Measurements from ENCODE around the gene ECE1.
"Not testable (repeated sequence)": the region's sequence is repeated elsewhere in the genome, so short reads cannot be mapped to it uniquely, and the experiment has no call there.

Gene ECE1

GRCh38 chr1:21289127-21289526 lies 1.1 kb downstream of the ECE1 start:
- Histone ChIP-seq H3K4me1 (ENCODE audit: control insufficient read depth, insufficient read depth, low read length) (peaks cover 43% of the 10 kb centered on the region), H3K9ac (ENCODE audit: low read length) (peak overlapping the region; percentile 40)

GRCh38 chr1:21287905-21288514 lies 2.3 kb downstream of the ECE1 start:
- H3K4me1 ChIP-seq (ENCODE audit: control insufficient read depth, insufficient read depth, low read length): peaks cover 32% of the 10 kb centered on the region
- H3K27ac ChIP-seq (ENCODE audit: low read depth, low read length): no peak overlapping the region

More at GRCh38 chr1:21289127-21289526, 1.1 kb downstream of the ECE1 start:
- peak overlapping the region; percentile 89 for H3K4me3 ChIP-seq (ENCODE audit: low read depth, low read length)
- no peak overlapping the region for H3K27ac ChIP-seq (ENCODE audit: low read depth, low read length)
- H3K27me3 ChIP-seq (ENCODE audit: control insufficient read depth, insufficient read depth, low read length): no peaks in the 10 kb centered on the region
- H3K36me3 ChIP-seq (ENCODE audit: control insufficient read depth, insufficient read depth, low read length): no peaks in the 10 kb centered on the region
- H3K9me3 ChIP-seq (ENCODE audit: control insufficient read depth, insufficient read depth, low read depth, low read length): no peaks in the 10 kb centered on the region

GRCh38 chr1:21285386-21285785 lies 4.9 kb downstream of the ECE1 start:
- H3K27ac ChIP-seq (ENCODE audit: low read depth, low read length); H3K36me3 ChIP-seq (ENCODE audit: control insufficient read depth, insufficient read depth, low read length); H3K9ac ChIP-seq (ENCODE audit: low read length); H3K4me3 ChIP-seq (ENCODE audit: low read depth, low read length); H3K9me3 ChIP-seq (ENCODE audit: control insufficient read depth, insufficient read depth, low read depth, low read length); H3K27me3 ChIP-seq (ENCODE audit: control insufficient read depth, insufficient read depth, low read length): not testable (repeated sequence)
- peaks cover 15% of the 10 kb centered on the region; the same call in 1 of the 2 replicates for H3K4me1 ChIP-seq (ENCODE audit: control insufficient read depth, insufficient read depth, low read length)

More at GRCh38 chr1:21287905-21288514, 2.3 kb downstream of the ECE1 start:
- Histone ChIP-seq H3K9ac (ENCODE audit: low read length) (no peak overlapping the region), H3K9me3 (ENCODE audit: control insufficient read depth, insufficient read depth, low read depth, low read length) (no peaks in the 10 kb centered on the region), H3K36me3 (ENCODE audit: control insufficient read depth, insufficient read depth, low read length) (no peaks in the 10 kb centered on the region), H3K27me3 (ENCODE audit: control insufficient read depth, insufficient read depth, low read length) (no peaks in the 10 kb centered on the region), H3K4me3 (ENCODE audit: low read depth, low read length) (no peak overlapping the region)

- Histone ChIP-seq H3K4me1 (ENCODE audit: control insufficient read depth, insufficient read depth, low read length) (peaks cover 19% of the 10 kb centered on the region; the same call in 1 of the 2 replicates), H3K27ac (ENCODE audit: low read depth, low read length) (no peak overlapping the region), H3K4me3 (ENCODE audit: low read depth, low read length) (no peak overlapping the region), H3K36me3 (ENCODE audit: control insufficient read depth, insufficient read depth, low read length) (no peaks in the 10 kb centered on the region), H3K9ac (ENCODE audit: low read length) (no peak overlapping the region), H3K9me3 (ENCODE audit: control insufficient read depth, insufficient read depth, low read depth, low read length) (no peaks in the 10 kb centered on the region), H3K27me3 (ENCODE audit: control insufficient read depth, insufficient read depth, low read length) (no peaks in the 10 kb centered on the region)
Measured at GRCh38 chr1:21285055-21285372, 5.2 kb downstream of the ECE1 start.

- no peak overlapping the region for H3K9ac ChIP-seq (ENCODE audit: low read length)
- H3K4me3 ChIP-seq (ENCODE audit: low read depth, low read length): no peak overlapping the region
- peaks cover 23% of the 10 kb centered on the region; the same call in 1 of the 2 replicates for H3K4me1 ChIP-seq (ENCODE audit: control insufficient read depth, insufficient read depth, low read length)
- H3K27me3 ChIP-seq (ENCODE audit: control insufficient read depth, insufficient read depth, low read length): no peaks in the 10 kb centered on the region
- H3K27ac ChIP-seq (ENCODE audit: low read depth, low read length): no peak overlapping the region
- no peaks in the 10 kb centered on the region for H3K9me3 ChIP-seq (ENCODE audit: control insufficient read depth, insufficient read depth, low read depth, low read length)
- H3K36me3 ChIP-seq (ENCODE audit: control insufficient read depth, insufficient read depth, low read length): no peaks in the 10 kb centered on the region
Measured at GRCh38 chr1:21284206-21285054, 5.8 kb downstream of the ECE1 start.

GRCh38 chr1:21283524-21283923 lies 6.7 kb downstream of the ECE1 start:
- Histone ChIP-seq H3K4me3 (ENCODE audit: low read depth, low read length) (no peak overlapping the region), H3K36me3 (ENCODE audit: control insufficient read depth, insufficient read depth, low read length) (no peaks in the 10 kb centered on the region), H3K4me1 (ENCODE audit: control insufficient read depth, insufficient read depth, low read length) (peaks cover 27% of the 10 kb centered on the region), H3K27me3 (ENCODE audit: control insufficient read depth, insufficient read depth, low read length) (no peaks in the 10 kb centered on the region), H3K27ac (ENCODE audit: low read depth, low read length) (no peak overlapping the region), H3K9ac (ENCODE audit: low read length) (no peak overlapping the region), H3K9me3 (ENCODE audit: control insufficient read depth, insufficient read depth, low read depth, low read length) (no peaks in the 10 kb centered on the region)

- H3K27me3 ChIP-seq (ENCODE audit: control insufficient read depth, insufficient read depth, low read length); H3K4me3 ChIP-seq (ENCODE audit: low read depth, low read length); H3K27ac ChIP-seq (ENCODE audit: low read depth, low read length); H3K9me3 ChIP-seq (ENCODE audit: control insufficient read depth, insufficient read depth, low read depth, low read length); H3K36me3 ChIP-seq (ENCODE audit: control insufficient read depth, insufficient read depth, low read length); H3K9ac ChIP-seq (ENCODE audit: low read length): not testable (repeated sequence)
- peaks cover 41% of the 10 kb centered on the region for H3K4me1 ChIP-seq (ENCODE audit: control insufficient read depth, insufficient read depth, low read length)
Measured at GRCh38 chr1:21282020-21282419, 8.2 kb downstream of the ECE1 start.

- no peaks in the 10 kb centered on the region for H3K27me3 ChIP-seq (ENCODE audit: control insufficient read depth, insufficient read depth, low read length)
- no peak overlapping the region for H3K9ac ChIP-seq (ENCODE audit: low read length)
- no peak overlapping the region for H3K27ac ChIP-seq (ENCODE audit: low read depth, low read length)
- H3K36me3 ChIP-seq (ENCODE audit: control insufficient read depth, insufficient read depth, low read length): no peaks in the 10 kb centered on the region
- peaks cover 41% of the 10 kb centered on the region for H3K4me1 ChIP-seq (ENCODE audit: control insufficient read depth, insufficient read depth, low read length)
- H3K4me3 ChIP-seq (ENCODE audit: low read depth, low read length): no peak overlapping the region
- no peaks in the 10 kb centered on the region for H3K9me3 ChIP-seq (ENCODE audit: control insufficient read depth, insufficient read depth, low read depth, low read length)
Measured at GRCh38 chr1:21280482-21280881, 9.8 kb downstream of the ECE1 start.

- peaks cover 40% of the 10 kb centered on the region for H3K4me1 ChIP-seq (ENCODE audit: control insufficient read depth, insufficient read depth, low read length)
- H3K9ac ChIP-seq (ENCODE audit: low read length): no peak overlapping the region
- H3K27ac ChIP-seq (ENCODE audit: low read depth, low read length): no peak overlapping the region
- no peak overlapping the region for H3K4me3 ChIP-seq (ENCODE audit: low read depth, low read length)
- no peaks in the 10 kb centered on the region for H3K9me3 ChIP-seq (ENCODE audit: control insufficient read depth, insufficient read depth, low read depth, low read length)
- no peaks in the 10 kb centered on the region for H3K27me3 ChIP-seq (ENCODE audit: control insufficient read depth, insufficient read depth, low read length)
- no peaks in the 10 kb centered on the region for H3K36me3 ChIP-seq (ENCODE audit: control insufficient read depth, insufficient read depth, low read length)
Measured at GRCh38 chr1:21280011-21280471, 10.2 kb downstream of the ECE1 start.

- H3K4me3 ChIP-seq (ENCODE audit: low read depth, low read length): no peak overlapping the region
- peaks cover 33% of the 10 kb centered on the region for H3K4me1 ChIP-seq (ENCODE audit: control insufficient read depth, insufficient read depth, low read length)
- H3K27ac ChIP-seq (ENCODE audit: low read depth, low read length): no peak overlapping the region
- no peak overlapping the region for H3K9ac ChIP-seq (ENCODE audit: low read length)
- H3K9me3 ChIP-seq (ENCODE audit: control insufficient read depth, insufficient read depth, low read depth, low read length): no peaks in the 10 kb centered on the region
- no peaks in the 10 kb centered on the region for H3K36me3 ChIP-seq (ENCODE audit: control insufficient read depth, insufficient read depth, low read length)
- H3K27me3 ChIP-seq (ENCODE audit: control insufficient read depth, insufficient read depth, low read length): no peaks in the 10 kb centered on the region
Measured at GRCh38 chr1:21278860-21279845, 11.1 kb downstream of the ECE1 start.
